ENCODE data around the gene LTC4S.

LTC4S gene

DNA sequence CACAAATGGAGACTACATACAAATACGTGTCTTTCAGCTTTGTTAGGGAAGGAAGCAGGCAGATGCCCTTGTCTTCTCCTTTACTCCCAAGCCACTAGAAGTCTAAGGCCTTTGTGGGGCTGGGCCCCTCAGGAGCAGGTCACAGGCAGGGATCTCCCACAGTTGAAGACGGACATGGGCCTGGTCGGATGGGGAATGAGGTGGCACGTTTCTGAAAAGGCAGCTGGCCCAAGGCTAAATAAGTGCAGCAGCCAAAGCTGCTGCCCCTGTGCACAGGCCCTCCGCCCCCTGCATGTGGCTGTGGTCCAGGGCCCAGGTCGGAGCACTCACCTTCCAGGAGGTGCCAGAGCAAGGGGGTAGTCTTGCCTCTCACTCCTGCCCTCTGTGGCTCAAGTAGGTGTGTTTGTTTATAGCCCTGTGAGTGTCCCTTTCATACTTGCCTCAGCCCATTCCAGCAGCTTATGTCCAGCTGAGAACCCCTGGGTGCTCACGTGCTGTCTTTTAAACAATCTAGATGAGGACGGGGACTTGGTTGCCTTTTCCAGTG, 28.7 kb downstream of the LTC4S start:
- DNase-seq (ENCODE audit: low read depth) = no peak
- peak overlapping the region; percentile 84 for H3K4me3 ChIP-seq (ENCODE audit: low read length)
- TF ChIP-seq, protein P1, sequence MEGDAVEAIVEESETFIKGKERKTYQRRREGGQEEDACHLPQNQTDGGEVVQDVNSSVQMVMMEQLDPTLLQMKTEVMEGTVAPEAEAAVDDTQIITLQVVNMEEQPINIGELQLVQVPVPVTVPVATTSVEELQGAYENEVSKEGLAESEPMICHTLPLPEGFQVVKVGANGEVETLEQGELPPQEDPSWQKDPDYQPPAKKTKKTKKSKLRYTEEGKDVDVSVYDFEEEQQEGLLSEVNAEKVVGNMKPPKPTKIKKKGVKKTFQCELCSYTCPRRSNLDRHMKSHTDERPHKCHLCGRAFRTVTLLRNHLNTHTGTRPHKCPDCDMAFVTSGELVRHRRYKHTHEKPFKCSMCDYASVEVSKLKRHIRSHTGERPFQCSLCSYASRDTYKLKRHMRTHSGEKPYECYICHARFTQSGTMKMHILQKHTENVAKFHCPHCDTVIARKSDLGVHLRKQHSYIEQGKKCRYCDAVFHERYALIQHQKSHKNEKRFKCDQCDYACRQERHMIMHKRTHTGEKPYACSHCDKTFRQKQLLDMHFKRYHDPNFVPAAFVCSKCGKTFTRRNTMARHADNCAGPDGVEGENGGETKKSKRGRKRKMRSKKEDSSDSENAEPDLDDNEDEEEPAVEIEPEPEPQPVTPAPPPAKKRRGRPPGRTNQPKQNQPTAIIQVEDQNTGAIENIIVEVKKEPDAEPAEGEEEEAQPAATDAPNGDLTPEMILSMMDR (conservative IDR thresholded peaks at IDR 0.05; ENCODE audit: low read length) = no peak

DNA sequence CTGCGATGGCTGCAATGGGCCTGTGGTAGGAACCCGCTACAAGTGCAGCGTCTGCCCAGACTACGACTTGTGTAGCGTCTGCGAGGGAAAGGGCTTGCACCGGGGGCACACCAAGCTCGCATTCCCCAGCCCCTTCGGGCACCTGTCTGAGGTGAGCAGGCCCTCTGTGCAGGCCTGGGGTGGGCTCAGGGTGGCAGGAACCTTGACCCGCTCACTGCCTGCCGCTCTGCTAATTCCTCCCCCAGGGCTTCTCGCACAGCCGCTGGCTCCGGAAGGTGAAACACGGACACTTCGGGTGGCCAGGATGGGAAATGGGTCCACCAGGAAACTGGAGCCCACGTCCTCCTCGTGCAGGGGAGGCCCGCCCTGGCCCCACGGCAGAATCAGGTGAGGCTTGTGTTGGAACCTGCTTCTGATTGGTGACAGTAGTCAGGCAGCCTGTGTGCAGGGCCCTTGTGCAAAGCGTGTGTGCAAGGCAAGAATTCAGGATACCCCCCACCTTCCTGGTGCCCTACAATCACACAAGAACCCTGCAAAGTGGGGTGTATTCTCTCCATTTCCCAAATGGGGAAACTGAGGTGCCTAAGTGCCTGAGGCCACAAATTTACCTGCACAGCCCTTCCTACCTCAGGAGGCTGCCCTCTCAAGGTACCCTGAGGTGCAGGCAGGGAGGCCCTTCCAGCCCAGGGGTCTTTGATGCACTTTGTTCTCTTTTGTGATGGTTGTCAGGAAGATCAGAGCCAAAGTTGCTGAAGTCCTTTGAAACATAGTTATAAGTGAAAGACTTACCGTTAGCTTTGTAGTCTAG, 30.4 kb downstream of the LTC4S start:
- 0 out of 2 replicates have a peak overlapping the region, but pooled peaks have one; percentile 7 for H3K4me3 ChIP-seq (ENCODE audit: low read length)
- TF ChIP-seq, protein P1 (conservative IDR thresholded peaks at IDR 0.05; ENCODE audit: low read length) = no peak
- no peak for DNase-seq (ENCODE audit: low read depth)

DNA sequence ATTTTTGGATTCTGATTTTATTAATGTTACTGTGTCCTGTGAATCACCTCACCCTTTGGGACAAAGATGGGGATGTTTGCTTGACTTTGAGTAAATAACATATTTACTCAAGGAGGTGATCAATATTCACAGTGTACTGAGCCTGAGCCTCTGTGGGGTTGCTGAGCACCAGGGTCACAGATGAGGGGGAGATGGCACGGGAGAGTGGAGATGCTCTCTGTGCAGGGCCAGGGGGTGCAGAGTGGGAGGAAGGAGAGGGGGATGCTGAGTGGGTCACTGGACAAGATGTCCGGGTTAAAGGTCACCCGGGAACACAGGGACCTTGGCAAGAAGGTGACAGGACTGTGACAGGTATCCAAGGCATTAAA, 30.9 kb downstream of the LTC4S start:
- DNase-seq (ENCODE audit: low read depth) = no peak
- TF ChIP-seq, protein P1 (conservative IDR thresholded peaks at IDR 0.05; ENCODE audit: low read length) = no peak
- no peak overlapping the region for H3K4me3 ChIP-seq (ENCODE audit: low read length)

DNA sequence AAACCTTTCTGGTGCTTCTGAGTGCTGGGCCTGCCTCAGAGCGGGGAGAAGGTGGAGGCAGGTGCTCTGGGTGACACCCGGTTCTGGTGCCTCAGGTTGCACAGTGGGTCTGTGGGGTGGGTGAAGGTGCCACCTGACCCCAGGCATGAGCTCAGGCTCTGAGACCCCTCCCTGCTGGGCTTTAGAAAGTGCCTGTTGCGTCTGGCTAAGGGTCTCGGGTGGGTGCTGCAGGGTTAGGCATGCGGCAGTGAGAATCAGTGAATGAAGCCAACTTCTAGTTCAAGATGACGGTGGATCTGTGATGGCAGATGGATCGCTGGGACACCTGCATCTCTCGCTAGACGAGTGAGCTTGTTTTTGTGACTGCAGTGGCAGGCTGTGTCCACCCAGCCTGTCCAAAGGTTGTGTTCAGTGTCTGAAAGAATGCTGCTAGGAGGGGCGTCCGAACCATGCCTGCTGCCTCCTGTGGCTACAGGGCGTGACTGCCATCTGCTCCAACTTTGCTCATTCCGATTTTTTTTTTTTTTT, 31.9 kb downstream of the LTC4S start:
- no peak for DNase-seq (ENCODE audit: low read depth)
- H3K4me3 ChIP-seq (ENCODE audit: low read length) = no peak overlapping the region
- TF ChIP-seq, protein P1 (conservative IDR thresholded peaks at IDR 0.05; ENCODE audit: low read length) = no peak; the same call in 1 of the 2 replicates

DNA sequence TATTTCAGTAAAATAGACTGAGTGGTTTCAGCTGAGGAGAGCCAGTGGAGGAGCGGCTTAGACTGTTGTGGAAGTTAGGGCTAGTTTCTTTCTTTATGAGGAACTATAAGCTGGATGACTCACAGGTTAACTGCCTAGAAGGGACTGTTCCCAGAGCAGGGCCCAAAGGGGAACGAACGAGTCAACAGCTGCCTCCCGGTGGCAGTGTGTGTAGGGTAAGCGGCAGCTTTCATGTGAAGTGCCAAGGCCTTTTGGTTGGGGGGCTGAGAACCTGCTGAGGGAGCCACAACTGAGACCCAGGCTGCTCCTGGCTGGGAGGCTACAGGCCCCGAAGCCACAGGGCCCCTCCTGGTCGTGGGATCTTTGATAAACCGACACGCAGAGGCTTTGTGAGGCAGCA, 33.9 kb downstream of the LTC4S start:
- no peak for DNase-seq (ENCODE audit: low read depth)
- H3K4me3 ChIP-seq (ENCODE audit: low read length) = no peak overlapping the region
- TF ChIP-seq, protein P1 (conservative IDR thresholded peaks at IDR 0.05; ENCODE audit: low read length) = no peak

DNA sequence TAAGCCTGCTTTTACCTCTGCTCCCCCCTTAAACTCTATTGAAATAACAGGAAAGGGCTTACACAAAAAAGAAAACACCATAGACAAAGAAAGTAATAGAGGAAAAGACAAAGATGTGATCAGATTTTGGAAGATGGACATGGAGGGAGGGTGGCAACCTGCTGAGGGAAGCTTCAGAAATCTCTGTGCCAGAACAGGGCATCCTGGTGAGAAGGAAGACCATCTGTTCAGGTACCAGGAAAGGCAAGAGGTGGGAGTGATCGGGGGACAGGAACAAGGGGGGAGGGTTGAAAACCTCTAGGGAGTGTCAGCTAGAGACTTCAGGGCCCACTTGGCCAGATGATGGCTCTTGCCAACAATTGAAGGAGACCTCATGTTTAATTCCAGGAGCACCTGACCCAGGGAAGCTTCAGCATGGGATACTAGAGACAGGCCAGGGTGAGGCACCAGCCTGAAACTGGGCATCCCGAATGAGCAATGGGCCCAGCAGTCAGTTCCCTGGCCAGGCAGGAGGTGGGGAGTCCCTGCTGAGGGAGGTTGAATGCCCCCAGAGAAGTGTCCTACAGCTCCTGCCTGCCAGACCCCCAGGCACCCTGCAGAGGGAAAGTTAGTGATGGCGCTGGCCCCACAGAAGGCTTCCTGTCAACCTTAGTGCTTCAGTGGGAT, 35.1 kb downstream of the LTC4S start:
- TF ChIP-seq, protein P1 (conservative IDR thresholded peaks at IDR 0.05; ENCODE audit: low read length) = no peak
- H3K4me3 ChIP-seq (ENCODE audit: low read length) = no peak overlapping the region
- DNase-seq (ENCODE audit: low read depth) = no peak
